WTC11 (cell line): ENCODE results near the gene ATG16L1.

Source experiments
- CTCF ChIP-seq: fragments of 200-600 bp; IDR thresholded peaks from 2 replicates; pipeline ENCODE4 v1.8.0; 2022; ENCODE audit warnings: antibody characterized with exemption
- E2F5 ChIP-seq: sonication (generic); formaldehyde crosslinking; IDR thresholded peaks from 2 replicates; pipeline ENCODE4 v1.8.1; 2022; ENCODE audit warnings: mild to moderate bottlenecking, moderate library complexity, missing genetic modification reagents
- SP1 ChIP-seq: sonication (generic); formaldehyde crosslinking; conservative IDR thresholded peaks from 2 replicates; pipeline ENCODE4 v1.8.1; 2022; ENCODE audit warnings: missing genetic modification reagents

- TF ChIP-seq E2F5 (no peak), CTCF (no peak), SP1 (CRISPR knock-in tag) (no peak)
Measured at GRCh38 chr2:233263045-233263570, 11.6 kb downstream of the ATG16L1 start.
